ENCODE data around the gene SPI1. TPM values are rescaled to one million over a fixed set of nuclear protein-coding genes. Genes with fewer than 3 reads are reported as not detected.

Gene SPI1
- total RNA-seq, 1 experiment from 2014 or later = not detected

DNA sequence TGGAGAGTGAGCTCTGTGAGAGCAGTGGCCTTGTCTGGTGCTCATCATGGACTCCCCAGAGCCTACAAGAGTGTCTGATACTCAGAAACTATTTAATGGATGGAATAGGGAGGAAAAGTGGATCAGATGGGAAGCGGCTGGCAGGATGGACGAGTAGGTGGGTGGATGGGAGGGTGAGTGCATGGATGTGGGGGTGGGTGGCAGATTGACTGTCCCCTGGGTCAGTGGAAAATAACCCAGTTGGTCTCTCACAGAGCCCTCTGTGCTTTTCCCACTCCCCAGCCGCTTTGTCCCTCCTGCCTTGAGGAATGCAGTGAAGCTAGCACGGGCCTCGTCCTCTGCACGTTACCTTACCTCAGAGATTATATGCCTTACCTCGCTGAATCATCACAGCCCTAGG, 5.9 kb downstream of the SPI1 start:
- TF ChIP-seq, protein P1, sequence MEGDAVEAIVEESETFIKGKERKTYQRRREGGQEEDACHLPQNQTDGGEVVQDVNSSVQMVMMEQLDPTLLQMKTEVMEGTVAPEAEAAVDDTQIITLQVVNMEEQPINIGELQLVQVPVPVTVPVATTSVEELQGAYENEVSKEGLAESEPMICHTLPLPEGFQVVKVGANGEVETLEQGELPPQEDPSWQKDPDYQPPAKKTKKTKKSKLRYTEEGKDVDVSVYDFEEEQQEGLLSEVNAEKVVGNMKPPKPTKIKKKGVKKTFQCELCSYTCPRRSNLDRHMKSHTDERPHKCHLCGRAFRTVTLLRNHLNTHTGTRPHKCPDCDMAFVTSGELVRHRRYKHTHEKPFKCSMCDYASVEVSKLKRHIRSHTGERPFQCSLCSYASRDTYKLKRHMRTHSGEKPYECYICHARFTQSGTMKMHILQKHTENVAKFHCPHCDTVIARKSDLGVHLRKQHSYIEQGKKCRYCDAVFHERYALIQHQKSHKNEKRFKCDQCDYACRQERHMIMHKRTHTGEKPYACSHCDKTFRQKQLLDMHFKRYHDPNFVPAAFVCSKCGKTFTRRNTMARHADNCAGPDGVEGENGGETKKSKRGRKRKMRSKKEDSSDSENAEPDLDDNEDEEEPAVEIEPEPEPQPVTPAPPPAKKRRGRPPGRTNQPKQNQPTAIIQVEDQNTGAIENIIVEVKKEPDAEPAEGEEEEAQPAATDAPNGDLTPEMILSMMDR (conservative IDR thresholded peaks at IDR 0.05) = no peak
- Histone ChIP-seq H3K4ac (ENCODE audit: low read depth, low read length) (no peak overlapping the region), H3K27me3 (ENCODE audit: insufficient read depth, low read length) (no peaks in the 10 kb centered on the region), H2AFZ (ENCODE audit: low read length) (no peak overlapping the region), H4K20me1 (ENCODE audit: control insufficient read depth, insufficient read depth, insufficient read length) (no peaks in the 10 kb centered on the region), H4K8ac (replicated peaks; ENCODE audit: insufficient read length, low read depth, low read length) (no peak overlapping the region), H3K4me1 (ENCODE audit: insufficient read depth, low read length) (no peaks in the 10 kb centered on the region), H3T11ph (ENCODE audit: low read length) (no peak overlapping the region), H2BK120ac (ENCODE audit: low read depth, low read length, poor library complexity, severe bottlenecking) (no peak overlapping the region), H3K79me1 (ENCODE audit: insufficient read depth, low read depth, low read length, poor library complexity, severe bottlenecking) (no peaks in the 10 kb centered on the region), H3K9me3 (ENCODE audit: control insufficient read depth, low read depth, low read length) (no peaks in the 10 kb centered on the region), H3K27ac (ENCODE audit: insufficient read length, low read depth, low read length) (no peak overlapping the region), H2BK5ac (ENCODE audit: insufficient read length, low read length) (no peak overlapping the region), H3K79me2 (ENCODE audit: insufficient read depth, low read length) (no peaks in the 10 kb centered on the region), H4K5ac (ENCODE audit: insufficient read length, low read depth, low read length) (no peak overlapping the region), H2BK12ac (ENCODE audit: insufficient read length, low read depth, low read length) (no peak overlapping the region), H3K18ac (ENCODE audit: insufficient read length, low read depth, low read length) (no peak overlapping the region), H4K91ac (ENCODE audit: insufficient read length, low read depth, low read length) (no peak overlapping the region), H2BK15ac (ENCODE audit: low read depth, low read length) (no peak overlapping the region), H3K56ac (ENCODE audit: insufficient read length, low read depth, low read length) (no peak overlapping the region), H3K4me2 (ENCODE audit: insufficient read depth, insufficient read length, low read length) (no peak overlapping the region), H3K9ac (ENCODE audit: extremely low read depth, insufficient read length, low read length) (no peak overlapping the region), H3K23me2 (ENCODE audit: insufficient read length, low read depth, low read length, poor library complexity, severe bottlenecking) (no peaks in the 10 kb centered on the region), H3K23ac (ENCODE audit: insufficient read length, low read depth, low read length) (no peak overlapping the region), H3K14ac (ENCODE audit: insufficient read depth, low read length) (no peak overlapping the region), H2BK20ac (ENCODE audit: low read depth, low read length, poor library complexity, severe bottlenecking) (no peak overlapping the region), H2AK5ac (ENCODE audit: insufficient read length, low read length) (no peak overlapping the region)
- WGBS (ENCODE audit: extremely low coverage, insufficient read length, low lambda C conversion rate) = no CpG with 5 or more reads among the region's 7 CpGs
- Mint-ChIP-seq H3K9me3 (no peaks in the 10 kb centered on the region), H3K4me3 (no peak overlapping the region), H3K27me3 (ENCODE audit: low read depth) (no peaks in the 10 kb centered on the region; the same call in 1 of the 2 replicates), H3K27ac (no peak overlapping the region), H3K4me1 (0 out of 4 replicates have a peak, but pooled peaks cover 0 to 2% of the 10 kb centered on the region in 2 experiments), H3K36me3 (ENCODE audit: insufficient read depth in 1 of 3, low read depth in 3 of 3) (no peaks in the 10 kb centered on the region)
- DNase-seq = no peak
